Measurements from ENCODE around the gene GLB1L3.
"Not testable (repeated sequence)": the region's sequence is repeated elsewhere in the genome, so short reads cannot be mapped to it uniquely, and the experiment has no call there.

GLB1L3 gene

DNA sequence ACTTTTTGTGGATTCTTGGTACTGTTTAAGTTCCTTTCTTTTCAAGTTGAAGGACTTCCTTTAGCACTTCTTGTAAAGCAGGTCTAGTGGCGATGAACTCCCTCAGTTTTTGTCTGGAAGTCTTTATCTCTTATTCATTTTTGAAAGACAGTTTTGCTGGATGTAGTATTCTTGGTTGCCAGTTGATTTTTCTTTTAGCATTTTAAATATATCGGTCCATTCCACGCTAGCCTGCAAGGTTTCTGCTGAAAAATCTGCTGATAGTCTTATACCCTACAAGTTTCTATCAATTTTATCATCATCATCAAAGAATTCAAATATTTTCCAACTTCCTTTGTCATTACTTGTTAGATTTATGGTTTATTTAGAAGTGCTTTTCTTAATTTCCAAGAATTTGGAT lies 40.9 kb downstream of the GLB1L3 start:
- no peak for DNase-seq

DNA sequence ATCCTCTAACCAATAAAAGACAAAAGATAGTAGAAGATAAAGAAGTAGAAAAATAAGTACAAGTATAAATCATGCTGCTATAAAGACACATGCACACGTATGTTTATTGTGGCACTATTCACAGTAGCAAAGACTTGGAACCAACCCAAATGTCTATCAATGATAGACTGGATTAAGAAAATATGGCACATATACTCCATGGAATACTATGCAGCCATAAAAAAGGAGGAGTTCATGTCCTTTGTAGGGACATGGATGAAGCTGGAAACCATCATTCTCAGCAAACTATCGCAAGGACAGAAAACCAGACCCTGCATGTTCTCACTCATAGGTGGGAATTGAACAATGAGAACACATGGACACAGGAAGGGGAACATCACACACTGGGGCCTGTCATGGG lies 45.2 kb downstream of the GLB1L3 start:
- not testable (repeated sequence) for DNase-seq

DNA sequence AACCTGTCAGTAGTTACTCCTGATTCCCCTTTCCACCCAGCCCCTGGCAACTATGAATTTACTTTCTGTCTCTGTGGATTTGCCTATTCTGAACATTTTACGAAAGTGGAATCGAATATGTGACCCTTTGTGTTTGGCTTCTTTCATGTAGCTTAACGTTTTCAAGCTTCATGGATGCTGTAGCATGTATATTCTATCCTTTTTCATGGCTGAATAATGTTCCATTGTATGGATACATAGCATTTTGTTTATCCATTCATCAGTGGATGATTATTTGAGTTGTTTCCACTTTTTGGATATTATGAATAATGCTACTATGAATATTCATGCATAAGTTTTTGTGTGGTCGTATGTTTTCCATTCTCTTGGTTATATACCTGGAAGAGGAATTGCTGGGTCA lies 46.4 kb downstream of the GLB1L3 start:
- DNase-seq: no peak

DNA sequence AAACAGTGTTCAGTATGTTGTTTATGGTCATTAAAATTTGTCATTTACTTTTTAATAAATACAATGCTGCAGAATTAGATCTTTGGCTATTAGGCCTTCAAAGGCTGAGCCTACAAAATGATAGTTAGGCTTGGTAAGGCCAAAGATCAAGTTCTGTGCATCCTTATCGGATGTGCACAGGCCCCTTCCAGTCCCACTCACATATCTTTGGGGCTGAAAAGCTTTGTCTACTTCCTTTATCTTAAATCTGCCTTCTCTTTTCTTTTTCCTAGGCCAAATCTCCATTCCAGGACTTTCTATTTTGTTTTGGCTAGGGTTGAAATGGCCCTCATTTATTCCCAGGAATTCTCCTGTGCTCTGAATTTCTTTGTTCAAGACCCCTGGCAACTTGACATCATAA lies 52.3 kb downstream of the GLB1L3 start:
- no peak for DNase-seq

GRCh38 chr11:134330611-134331353 lies 54.6 kb downstream of the GLB1L3 start:
- no peak for DNase-seq

- DNase-seq: no peak
Measured at GRCh38 chr11:134331354-134332188, 55.4 kb downstream of the GLB1L3 start, which contains the start of gene GLB1L2. Gene GLB1L2, plus strand, starts transcription at chr11:134331988. Its CDS starts 74 bp downstream, at chr11:134332062.

- DNase-seq: no peak
Measured at GRCh38 chr11:134332189-134332631, 56.0 kb downstream of the GLB1L3 start.

DNA sequence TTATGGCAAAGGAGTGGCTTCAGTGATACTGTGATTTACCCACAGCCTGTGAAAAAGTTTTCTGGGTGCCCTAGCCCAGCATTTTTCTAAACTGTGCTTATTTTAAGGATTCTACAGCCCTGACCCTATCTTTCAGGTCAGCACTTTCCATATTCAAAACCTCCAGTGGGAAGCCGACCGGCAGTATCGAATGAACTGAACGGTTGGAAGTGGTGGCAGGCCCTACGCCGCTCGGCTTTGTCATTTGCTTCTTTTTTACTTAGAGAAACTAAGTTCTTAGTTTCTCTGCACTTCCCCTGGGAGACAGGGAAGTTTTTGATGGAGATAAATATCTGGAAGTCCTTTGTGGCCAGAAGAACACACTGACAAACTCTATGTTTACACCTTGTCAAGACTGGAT lies 56.6 kb downstream of the GLB1L3 start:
- no peak for DNase-seq

GRCh38 chr11:134333312-134333711 lies 57.1 kb downstream of the GLB1L3 start:
- no peak for DNase-seq

- no peak for DNase-seq
Measured at GRCh38 chr11:134333946-134334345, 57.8 kb downstream of the GLB1L3 start.

GRCh38 chr11:134334796-134335571 lies 58.8 kb downstream of the GLB1L3 start:
- DNase-seq: no peak

GRCh38 chr11:134337051-134337450 lies 60.9 kb downstream of the GLB1L3 start:
- no peak for DNase-seq

GRCh38 chr11:134338068-134338467 lies 61.9 kb downstream of the GLB1L3 start:
- no peak for DNase-seq

- DNase-seq: no peak
Measured at GRCh38 chr11:134338654-134339053, 62.5 kb downstream of the GLB1L3 start.

DNA sequence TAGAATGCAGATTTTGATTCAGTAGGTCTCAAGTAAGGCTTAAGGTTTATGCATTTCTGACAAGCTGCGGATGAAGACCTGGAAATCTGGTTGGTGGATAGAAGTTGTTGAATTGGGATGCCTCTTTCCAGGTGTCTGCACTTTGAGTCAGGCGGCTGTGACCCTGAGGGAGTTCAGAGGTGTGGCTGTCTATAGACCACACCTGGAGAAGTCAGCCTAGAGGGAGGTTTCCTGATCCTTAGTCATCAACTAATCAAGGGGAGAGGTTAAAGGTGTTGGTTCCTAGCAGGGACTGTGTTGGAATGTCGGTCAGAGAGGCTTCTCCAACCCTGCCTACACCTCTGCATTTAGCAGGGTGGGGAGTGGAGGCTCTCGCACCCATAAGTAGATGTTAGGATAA lies 63.6 kb downstream of the GLB1L3 start:
- no peak for DNase-seq

- DNase-seq: no peak
Measured at GRCh38 chr11:134340354-134340964, 64.3 kb downstream of the GLB1L3 start.

- no peak for DNase-seq
Measured at GRCh38 chr11:134341805-134342571, 65.8 kb downstream of the GLB1L3 start.

- no peak for DNase-seq
Measured at GRCh38 chr11:134342572-134343340, 66.6 kb downstream of the GLB1L3 start.

DNA sequence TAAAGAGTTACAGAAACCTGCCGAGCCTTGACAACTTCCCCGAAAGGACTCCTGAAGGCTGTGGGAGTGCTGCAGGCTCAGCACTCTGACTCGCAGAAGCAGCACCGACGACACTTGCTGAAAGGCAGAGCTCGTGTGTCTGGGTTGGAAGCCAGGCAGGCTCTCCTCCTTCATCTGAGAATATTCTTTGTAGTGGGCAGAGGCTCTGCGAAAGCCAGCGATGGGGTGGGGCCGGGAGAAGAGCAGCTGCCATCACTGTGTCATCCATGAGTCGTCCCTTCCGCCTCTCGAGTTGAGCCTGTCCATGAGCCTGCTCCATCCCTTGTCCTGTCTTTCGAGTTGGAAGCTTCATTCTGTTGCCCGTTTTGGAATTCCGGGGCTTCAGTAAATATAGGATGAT lies 67.5 kb downstream of the GLB1L3 start:
- no peak for DNase-seq

DNA sequence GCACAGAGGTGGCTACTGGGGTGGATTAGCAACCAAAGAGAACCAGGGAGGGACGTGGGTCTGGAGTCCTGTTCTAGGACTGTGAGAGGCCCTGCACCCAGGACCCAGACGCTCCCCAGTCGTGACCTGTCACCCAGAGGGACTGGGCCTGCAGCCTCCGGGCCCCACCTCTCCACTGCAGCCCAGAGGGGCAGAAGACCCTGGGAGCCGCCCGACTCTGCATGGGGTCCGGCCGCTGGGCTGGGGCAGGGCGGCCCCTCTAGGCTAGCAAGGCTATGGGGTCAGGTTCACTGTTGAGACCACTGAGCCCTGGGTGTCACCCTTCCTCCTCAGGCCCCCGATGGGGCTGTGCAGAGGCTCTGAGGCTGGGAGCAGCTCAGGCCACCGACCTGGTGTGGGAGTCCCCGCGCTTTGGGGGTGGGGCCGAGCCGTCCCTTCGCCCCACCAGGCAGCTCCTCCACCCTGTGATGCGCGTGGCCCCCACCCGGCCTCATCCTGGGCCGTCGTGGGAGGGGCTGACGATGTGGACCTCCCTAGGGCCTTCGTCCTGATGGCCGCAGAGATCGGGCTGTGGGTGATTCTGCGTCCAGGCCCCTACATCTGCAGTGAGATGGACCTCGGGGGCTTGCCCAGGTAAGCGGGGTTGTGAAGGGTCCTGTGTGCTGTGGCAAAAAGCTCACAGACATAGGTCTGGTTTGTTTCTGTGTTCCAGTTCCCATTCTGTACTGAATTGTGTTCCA lies 68.5 kb downstream of the GLB1L3 start:
- DNase-seq: not testable (repeated sequence)

- no peak for DNase-seq
Measured at GRCh38 chr11:134345237-134345550, 69.0 kb downstream of the GLB1L3 start.

All from EL (cell line).